GM12892 (cell line): ENCODE data around the gene JOSD1. TPM values are rescaled to one million over a fixed set of nuclear protein-coding genes. Genes with fewer than 3 reads are reported as not detected.

Experiments used
- DNase-seq: peaks from one replicate; pipeline ENCODE4 v3.0.0; 2011; ENCODE audit not compliant: insufficient read length
- FAIRE-seq: peaks from 2 replicates; lab custom pipeline; 2011; peaks lifted over from hg19 to GRCh38; lab: Jason Lieb, UNC
- POLR2A ChIP-seq: IDR thresholded peaks from 2 replicates; pipeline ENCODE4 v1.6.1; 2011; ENCODE audit warnings: low read depth, low read length, control low read depth
- POLR2AphosphoS5 ChIP-seq: IDR thresholded peaks from 2 replicates; pipeline ENCODE4 v1.6.1; 2011; ENCODE audit warnings: low read depth, low read length, control low read depth
- TAF1 ChIP-seq: IDR thresholded peaks from 2 replicates; pipeline ENCODE4 v1.6.1; 2011; ENCODE audit warnings: low read depth, mild to moderate bottlenecking, control low read depth, low read length, borderline replicate concordance
- polyA plus RNA-seq: library from polyadenylated mRNA; unstranded; fragments of >200 nt; gene quantifications from one replicate; pipeline ENCODE4 v1.2.1, GENCODE V29; 2012; ENCODE audit warnings: missing spikeins, inconsistent platforms; ENCODE audit not compliant: missing spikeins

JOSD1 gene
- polyA plus RNA-seq: 39.6 TPM

DNA sequence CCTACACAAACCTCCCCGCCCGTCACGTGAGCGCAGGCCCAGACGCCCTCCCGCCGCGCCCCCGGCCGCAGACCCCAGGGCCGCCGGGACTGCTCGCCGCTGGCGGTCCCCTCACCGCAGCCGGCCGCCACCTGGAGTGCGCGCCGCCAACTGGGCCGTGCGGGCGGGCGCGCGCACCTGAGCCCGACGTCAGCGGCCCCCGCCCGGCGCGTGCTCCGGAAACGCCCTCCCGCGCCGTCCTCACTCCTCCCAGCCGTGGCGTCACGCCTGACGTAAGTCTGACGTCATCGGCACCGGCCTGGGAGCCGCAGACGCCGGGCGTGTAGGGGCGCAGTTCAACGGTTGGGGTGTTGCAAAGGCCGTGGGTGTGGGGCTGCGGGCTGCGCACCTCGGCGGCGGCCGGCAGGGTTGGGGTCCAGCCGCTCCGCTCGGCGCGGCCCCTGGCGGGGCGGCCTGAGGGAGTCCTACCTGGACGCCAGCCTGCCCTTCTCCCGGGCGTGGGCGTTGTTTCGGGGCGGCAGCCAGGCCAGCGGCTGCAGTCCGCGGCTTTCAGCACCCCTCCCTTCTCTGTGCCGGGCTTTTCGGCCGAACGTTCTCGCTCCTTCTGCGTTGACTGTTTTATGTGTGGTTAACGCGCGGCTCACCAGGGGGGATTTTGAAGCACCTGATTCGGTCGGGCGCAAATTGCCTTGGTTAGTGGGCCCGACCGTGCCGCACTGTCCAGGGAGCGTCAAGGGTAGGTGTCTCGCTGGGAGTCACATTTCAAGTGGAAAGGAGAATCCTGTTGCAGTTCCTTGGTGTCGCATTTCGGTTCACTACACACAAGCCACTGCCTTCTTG lies at the start of gene JOSD1:
Gene JOSD1 (minus strand): TSS at position 155 of the 840 bp plus-strand sequence. CDS start 956 bp downstream, outside the sequence.
- TF ChIP-seq TAF1: peak; percentile 51
- TF ChIP-seq POLR2AphosphoS5: peak; percentile 80
- TF ChIP-seq POLR2A: peak; percentile 85
- peak; percentile 88 for DNase-seq
- FAIRE-seq: peak; percentile 96

GRCh38 chr22:38750104-38750503 lies 49.4 kb upstream of the JOSD1 start:
- FAIRE-seq (no peak), DNase-seq (no peak)
- TF ChIP-seq POLR2A: no peak
- TF ChIP-seq TAF1: no peak
- no peak for TF ChIP-seq POLR2AphosphoS5

- TF ChIP-seq POLR2AphosphoS5 (no peak), TAF1 (no peak), POLR2A (no peak)
- DNase-seq (no peak), FAIRE-seq (no peak)
Measured at GRCh38 chr22:38748487-38749136, 47.9 kb upstream of the JOSD1 start.

DNA sequence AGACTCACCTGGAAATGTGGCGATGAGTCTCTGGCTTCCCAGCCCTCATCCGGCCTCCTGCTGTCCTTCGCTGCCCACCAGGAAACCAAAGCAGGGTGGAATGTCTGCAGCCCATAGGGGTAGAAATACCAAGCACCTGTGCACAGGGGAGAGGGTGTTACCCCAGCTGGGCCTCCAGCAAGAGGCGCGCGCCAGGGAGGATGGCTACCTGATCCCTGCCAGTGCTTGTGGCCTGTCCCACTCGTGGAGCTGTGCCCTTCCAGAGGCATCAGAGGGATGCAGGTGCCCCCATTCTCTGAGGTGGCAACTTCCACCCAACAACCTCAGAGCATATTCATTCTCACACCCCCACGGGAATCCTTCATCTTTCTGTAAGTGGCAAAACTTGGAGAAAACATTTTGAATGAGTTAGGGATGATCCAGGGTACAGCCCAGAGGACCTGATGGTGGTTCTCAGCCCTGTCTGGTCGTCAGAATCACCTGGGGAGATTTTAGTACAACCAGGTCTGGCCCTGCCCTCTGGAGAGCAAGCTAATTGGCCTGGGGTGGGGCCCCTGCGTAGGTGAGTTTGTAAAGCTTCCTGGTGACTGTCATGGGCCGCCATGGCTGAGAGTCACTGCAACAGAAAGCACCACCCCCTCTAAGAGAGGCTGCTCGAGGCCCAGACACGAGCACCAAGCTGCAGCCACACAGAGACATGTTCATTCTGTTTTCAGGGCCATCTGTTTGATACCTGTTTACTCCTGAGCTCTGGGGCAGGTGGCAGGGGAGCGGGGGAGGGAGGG lies 45.1 kb upstream of the JOSD1 start:
- FAIRE-seq (no peak), DNase-seq (no peak)
- TF ChIP-seq POLR2AphosphoS5: no peak
- TF ChIP-seq POLR2A: peak; percentile 28; the same call in 1 of the 2 replicates

DNA sequence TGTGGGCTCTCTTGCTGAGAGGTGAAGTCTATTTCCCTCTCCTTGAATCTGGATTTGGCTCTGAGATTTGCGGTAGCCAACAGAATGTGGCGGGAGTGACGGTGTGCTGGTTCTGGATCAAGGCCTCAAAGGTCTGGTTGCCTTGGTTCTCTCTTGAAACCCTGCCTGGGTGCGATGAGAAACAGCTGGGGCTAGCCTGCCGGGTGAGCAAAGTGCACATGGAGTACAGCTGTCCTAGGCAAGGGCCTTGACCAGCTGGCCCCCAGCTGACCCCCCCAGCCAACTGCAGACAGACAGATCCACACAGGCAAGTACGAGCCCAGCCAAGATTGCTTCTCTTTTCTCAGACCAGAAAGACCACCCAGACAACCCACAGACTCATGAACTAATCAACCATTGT lies 44.2 kb upstream of the JOSD1 start:
- FAIRE-seq: no peak
- no peak for TF ChIP-seq POLR2A
- no peak for TF ChIP-seq TAF1
- TF ChIP-seq POLR2AphosphoS5: no peak; the same call in 1 of the 2 replicates
- DNase-seq: no peak

GRCh38 chr22:38742176-38742942 lies 41.6 kb upstream of the JOSD1 start:
- peak; percentile 22 for TF ChIP-seq POLR2AphosphoS5
- TF ChIP-seq TAF1: no peak
- no peak for TF ChIP-seq POLR2A
- no peak for DNase-seq
- FAIRE-seq: no peak

GRCh38 chr22:38741576-38741975 lies 40.8 kb upstream of the JOSD1 start:
- FAIRE-seq (no peak), DNase-seq (no peak)
- no peak for TF ChIP-seq POLR2A
- no peak for TF ChIP-seq TAF1
- TF ChIP-seq POLR2AphosphoS5: no peak

DNA sequence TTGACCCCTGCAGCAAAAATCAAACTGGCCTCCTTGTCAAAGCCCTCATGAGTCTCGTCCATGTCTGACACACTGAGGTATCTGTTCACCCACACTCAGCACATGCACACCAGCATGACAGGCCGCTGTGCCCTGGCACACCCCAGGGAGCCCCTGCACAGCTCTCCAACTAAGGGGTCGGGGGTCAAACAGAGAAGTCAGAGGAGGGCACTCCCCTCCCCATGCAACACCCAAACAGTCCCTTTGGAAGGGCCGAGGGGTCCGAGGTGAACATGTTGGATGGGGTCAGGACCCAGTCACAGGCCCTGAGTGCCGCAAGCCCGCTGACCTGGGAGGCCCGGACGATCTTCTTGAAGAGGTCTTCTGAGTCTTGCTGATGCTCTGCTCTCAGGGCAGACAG lies 40.4 kb upstream of the JOSD1 start:
- no peak for TF ChIP-seq POLR2AphosphoS5
- no peak for TF ChIP-seq TAF1
- no peak; the same call in 1 of the 2 replicates for TF ChIP-seq POLR2A
- FAIRE-seq: no peak
- no peak for DNase-seq

GRCh38 chr22:38740754-38741153 lies 40.0 kb upstream of the JOSD1 start:
- no peak for FAIRE-seq

DNA sequence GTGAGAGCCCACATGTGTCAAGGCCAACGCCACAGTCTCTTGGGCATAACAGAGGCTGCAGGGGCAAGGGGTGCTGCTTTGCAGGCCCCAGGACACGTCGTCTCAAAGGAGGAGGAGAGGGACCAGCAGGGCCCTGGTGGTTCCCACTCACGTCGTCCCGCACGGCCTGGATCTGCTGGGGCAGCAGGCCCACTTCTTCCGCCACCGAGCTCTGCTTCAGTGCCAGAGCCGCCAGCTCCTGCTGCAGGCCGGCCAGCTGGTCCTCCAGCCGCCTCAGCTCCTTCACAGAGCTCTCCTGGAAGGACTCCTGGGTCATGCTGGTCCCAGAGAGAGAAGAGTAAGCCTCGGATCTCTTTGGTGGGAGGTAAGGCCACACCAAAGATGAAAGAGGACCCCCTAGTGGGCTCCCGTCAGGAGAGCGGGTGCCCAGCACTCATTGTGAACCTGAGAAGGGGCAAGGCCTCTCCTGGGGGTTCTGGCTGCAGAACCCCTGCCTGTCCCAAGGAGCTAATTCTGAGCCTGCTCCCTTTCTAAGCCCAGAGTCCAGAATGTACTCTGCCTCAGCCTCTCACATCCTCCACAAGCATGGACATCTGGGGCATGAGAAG lies 39.5 kb upstream of the JOSD1 start:
- no peak for DNase-seq
- TF ChIP-seq TAF1 (no peak), POLR2A (no peak), POLR2AphosphoS5 (peak; percentile 51)
- no peak for FAIRE-seq

More at GRCh38 chr22:38740754-38741153, 40.0 kb upstream of the JOSD1 start:
- DNase-seq: no peak
- TF ChIP-seq POLR2AphosphoS5 (no peak), POLR2A (no peak), TAF1 (no peak)
